AG04450 (cell line): Measurements from ENCODE around the gene ETV7. TPM values are rescaled to one million over a fixed set of nuclear protein-coding genes. Genes with fewer than 3 reads are reported as not detected.

Experiments used
- CTCF ChIA-PET: fragments of 300-600, 350-600 bp; formaldehyde crosslinking; extraction: SDS; loops from one replicate; lab custom pipeline; 2022; ENCODE audit warnings: antibody characterized with exemption, inconsistent platforms; lab: Charles Lee
- POLR2A ChIA-PET: fragments of 350-600 bp; formaldehyde crosslinking; extraction: SDS; loops from one replicate; lab custom pipeline; 2021; ENCODE audit warnings: antibody characterized with exemption, inconsistent platforms; lab: Yijun Ruan, JAX
- DNase-seq: peaks from one replicate; pipeline ENCODE4 v3.0.0-alpha.2; 2011; ENCODE audit warnings: low read depth, low spot score
- H3K27ac ChIP-seq: one replicate; pipeline ENCODE4 v1.5.1; 2012; ENCODE audit warnings: low read depth, low read length, control low read depth
- H3K27me3 ChIP-seq: one replicate; pipeline ENCODE4 v1.6.0; 2012; ENCODE audit warnings: low read length; ENCODE audit not compliant: control insufficient read depth, insufficient read depth
- H3K4me3 ChIP-seq: 2 replicates; pipeline ENCODE4 v1.5.1; 2011; ENCODE audit warnings: mild to moderate bottlenecking, low read depth, low read length, control low read depth
- H3K9me3 ChIP-seq: 2 replicates; pipeline ENCODE4 v1.5.1; 2012; ENCODE audit warnings: low read length; ENCODE audit not compliant: control insufficient read depth, insufficient read depth
- polyA plus RNA-seq: library from polyadenylated mRNA; depleted of rRNA; stranded (reverse); fragments of >200 nt; gene quantifications from 2 replicates; pipeline ENCODE4 v1.2.3, GENCODE V29; 2011
- TF ChIP-seq, protein P1 (sequence below): IDR thresholded peaks from 2 replicates; pipeline ENCODE4 v1.5.1; 2011; ENCODE audit warnings: low read depth, low read length, control low read depth, inconsistent platforms

The ETV7 gene
- polyA plus RNA-seq, 1 experiment, result 0.41 TPM

DNA sequence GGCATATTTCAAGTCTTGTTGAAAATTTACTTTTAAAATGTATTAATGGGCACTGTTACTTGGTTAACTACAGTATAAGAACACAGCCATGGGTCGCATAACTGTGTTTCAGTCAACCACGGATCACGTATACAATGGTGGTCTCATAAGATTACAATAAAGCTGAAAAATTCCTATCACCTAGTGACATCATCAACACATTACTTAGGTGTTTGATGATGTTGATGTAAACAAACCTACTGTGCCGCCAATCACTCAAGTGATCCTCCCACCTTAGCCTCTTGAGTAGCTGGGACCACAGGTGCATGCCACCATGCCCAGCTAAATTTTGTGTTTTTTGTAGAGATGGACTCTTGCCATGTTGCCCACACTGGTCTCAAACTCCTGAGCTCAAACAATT is 16.7 kb upstream of the ETV7 start:
- no peak for DNase-seq
- CTCF ChIA-PET, result no interaction called here
- H3K27me3 ChIP-seq, result peaks cover 13% of the 10 kb centered on the region
- POLR2A ChIA-PET, result no interaction called here
- H3K4me3 ChIP-seq, result no peak overlapping the region
- TF ChIP-seq, protein P1, sequence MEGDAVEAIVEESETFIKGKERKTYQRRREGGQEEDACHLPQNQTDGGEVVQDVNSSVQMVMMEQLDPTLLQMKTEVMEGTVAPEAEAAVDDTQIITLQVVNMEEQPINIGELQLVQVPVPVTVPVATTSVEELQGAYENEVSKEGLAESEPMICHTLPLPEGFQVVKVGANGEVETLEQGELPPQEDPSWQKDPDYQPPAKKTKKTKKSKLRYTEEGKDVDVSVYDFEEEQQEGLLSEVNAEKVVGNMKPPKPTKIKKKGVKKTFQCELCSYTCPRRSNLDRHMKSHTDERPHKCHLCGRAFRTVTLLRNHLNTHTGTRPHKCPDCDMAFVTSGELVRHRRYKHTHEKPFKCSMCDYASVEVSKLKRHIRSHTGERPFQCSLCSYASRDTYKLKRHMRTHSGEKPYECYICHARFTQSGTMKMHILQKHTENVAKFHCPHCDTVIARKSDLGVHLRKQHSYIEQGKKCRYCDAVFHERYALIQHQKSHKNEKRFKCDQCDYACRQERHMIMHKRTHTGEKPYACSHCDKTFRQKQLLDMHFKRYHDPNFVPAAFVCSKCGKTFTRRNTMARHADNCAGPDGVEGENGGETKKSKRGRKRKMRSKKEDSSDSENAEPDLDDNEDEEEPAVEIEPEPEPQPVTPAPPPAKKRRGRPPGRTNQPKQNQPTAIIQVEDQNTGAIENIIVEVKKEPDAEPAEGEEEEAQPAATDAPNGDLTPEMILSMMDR, result no peak
- H3K27ac ChIP-seq, result no peak overlapping the region
- peaks cover 3% of the 10 kb centered on the region; the same call in 1 of the 2 replicates for H3K9me3 ChIP-seq

DNA sequence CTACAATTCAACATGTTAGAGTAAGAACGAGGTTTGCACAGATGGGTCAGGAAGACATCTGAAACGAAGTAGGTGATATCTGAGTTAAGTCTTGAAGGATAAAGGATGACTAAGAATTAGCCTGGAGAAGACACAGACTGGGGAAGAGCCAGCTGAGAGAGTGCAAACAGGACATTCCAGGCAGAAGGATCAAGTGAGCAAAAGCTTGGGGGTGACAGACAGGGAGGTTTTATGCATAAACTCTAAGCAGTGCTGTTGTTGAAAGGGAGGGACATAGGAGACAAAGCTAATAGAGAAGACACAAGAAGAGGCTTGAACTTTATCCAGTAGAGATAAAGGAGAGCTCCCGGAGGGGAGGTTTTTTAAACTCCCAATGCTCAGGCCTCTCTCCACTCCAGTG is 15.0 kb upstream of the ETV7 start:
- CTCF ChIA-PET, result interaction anchor here (0.5 to 1.0 kb wide), 2 partner anchors 61 to 130 kb away, joined by 3 to 4 read pairs; no protein-coding TSS in a partner anchor
- POLR2A ChIA-PET, result no interaction called here
- peaks cover 14% of the 10 kb centered on the region for H3K27me3 ChIP-seq
- peaks cover 5% of the 10 kb centered on the region; the same call in 1 of the 2 replicates for H3K9me3 ChIP-seq
- DNase-seq, result no peak
- TF ChIP-seq, protein P1, result no peak
- H3K27ac ChIP-seq, result no peak overlapping the region
- H3K4me3 ChIP-seq, result no peak overlapping the region

DNA sequence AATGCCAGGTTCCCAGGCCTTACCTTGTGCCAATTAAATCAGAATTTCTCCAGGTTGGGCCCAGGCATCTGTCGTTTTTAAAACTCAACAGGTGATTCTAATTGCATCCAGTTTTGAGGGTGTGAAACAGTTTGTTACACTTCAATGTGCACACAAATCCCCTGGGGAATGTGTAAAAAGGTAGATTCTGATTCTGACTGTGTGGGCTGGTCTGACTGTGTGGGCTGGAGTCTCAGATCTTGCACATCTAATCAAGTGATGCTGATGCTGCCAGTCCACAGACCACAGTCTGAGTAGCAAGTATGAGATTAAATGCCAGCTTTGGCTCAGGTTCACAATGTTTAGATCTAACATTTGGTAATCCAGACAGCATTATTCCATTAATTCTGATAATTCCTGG is 12.5 kb upstream of the ETV7 start:
- TF ChIP-seq, protein P1, result no peak
- ChIA-PET CTCF (no interaction called here), POLR2A (no interaction called here)
- H3K9me3 ChIP-seq, result peaks cover 5% of the 10 kb centered on the region
- H3K27me3 ChIP-seq, result peaks cover 25% of the 10 kb centered on the region
- no peak overlapping the region for H3K27ac ChIP-seq
- no peak overlapping the region for H3K4me3 ChIP-seq
- DNase-seq, result no peak

DNA sequence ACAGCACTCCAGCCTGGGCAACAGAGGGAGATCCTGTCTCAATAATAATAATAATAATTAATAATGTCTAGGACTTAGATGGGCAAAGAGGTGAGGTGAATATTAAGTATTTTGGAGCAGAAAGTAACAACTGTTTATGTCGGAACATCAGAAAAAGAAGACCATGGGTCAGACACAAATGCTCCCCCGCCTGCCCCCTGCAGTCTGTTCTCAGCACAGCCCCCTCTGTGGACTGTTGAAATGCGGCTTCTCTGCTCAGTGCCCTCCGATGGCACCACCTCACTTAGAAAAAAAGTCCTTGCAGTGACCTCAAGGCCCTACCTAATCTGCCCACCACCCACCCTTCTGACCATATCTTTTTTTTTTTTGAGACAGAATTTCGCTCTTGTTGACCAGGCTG is 5.2 kb upstream of the ETV7 start:
- ChIA-PET CTCF (no interaction called here), POLR2A (no interaction called here)
- H3K9me3 ChIP-seq, result no peaks in the 10 kb centered on the region; the same call in 1 of the 2 replicates
- no peak overlapping the region for H3K27ac ChIP-seq
- H3K27me3 ChIP-seq, result peaks cover 36% of the 10 kb centered on the region
- H3K4me3 ChIP-seq, result no peak overlapping the region
- no peak for DNase-seq
- TF ChIP-seq, protein P1, result peak; percentile 28; the same call in 1 of the 2 replicates

DNA sequence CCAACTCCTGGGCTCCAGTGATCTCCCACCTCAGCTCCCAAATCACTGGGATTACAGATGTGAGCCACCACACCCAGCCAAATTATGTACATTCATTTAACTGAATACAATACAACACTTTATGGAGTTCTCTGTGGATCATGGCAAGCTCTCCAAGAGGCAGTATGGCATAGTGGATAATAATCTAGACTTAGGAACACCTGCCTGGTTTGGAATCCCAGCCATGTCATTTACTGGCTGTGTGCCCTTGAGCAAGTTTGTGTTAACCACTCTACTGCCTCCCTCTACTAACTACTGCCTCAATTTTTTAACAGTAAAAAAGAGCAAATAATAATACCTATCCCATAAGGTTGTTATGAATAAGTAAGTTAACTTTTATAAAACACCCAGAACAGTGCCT is 1.9 kb upstream of the ETV7 start:
- ChIA-PET POLR2A (no interaction called here), CTCF (no interaction called here)
- Histone ChIP-seq H3K4me3 (no peak overlapping the region), H3K9me3 (peaks cover 4% of the 10 kb centered on the region; the same call in 1 of the 2 replicates), H3K27ac (no peak overlapping the region), H3K27me3 (peaks cover 39% of the 10 kb centered on the region)
- TF ChIP-seq, protein P1, result no peak
- DNase-seq, result no peak
